GM18505 (cell line): Measurements from ENCODE around the gene SLC22A3.

ENCODE experiments used
- ATAC-seq: cut with Tn5 transposase; IDR thresholded peaks from one replicate; pipeline ENCODE4 v1.9.1; 2021; ENCODE audit not compliant: unreplicated experiment
- POLR2A ChIP-seq: IDR thresholded peaks from 4 replicates; pipeline ENCODE4 v1.6.1; 2011; ENCODE audit warnings: borderline replicate concordance; ENCODE audit not compliant: insufficient read depth, insufficient read length; ENCODE audit errors: extremely low read depth

SLC22A3 gene

GRCh38 chr6:160327981-160328380, 20.2 kb upstream of the SLC22A3 start:
- no peak for TF ChIP-seq POLR2A
- ATAC-seq: no peak

DNA sequence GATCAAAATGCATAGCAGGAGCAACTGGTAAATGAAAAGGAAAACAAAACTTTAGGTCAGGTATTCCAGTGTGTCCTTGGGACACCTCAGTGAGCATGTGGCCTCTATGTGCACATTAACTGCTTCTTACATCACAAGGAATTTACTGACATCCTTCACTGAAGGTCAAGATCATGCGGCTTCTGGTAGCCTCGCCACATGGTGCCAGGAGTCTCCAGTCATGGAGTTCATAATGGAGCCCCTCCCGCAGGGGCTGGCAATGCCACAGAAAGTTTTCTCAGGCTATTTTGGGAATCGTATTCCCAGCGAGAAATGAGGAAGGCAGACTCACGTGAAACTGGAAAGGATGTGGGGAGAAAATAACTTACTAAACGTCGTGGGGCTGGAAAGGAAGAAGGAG, 19.7 kb upstream of the SLC22A3 start:
- TF ChIP-seq POLR2A: no peak
- no peak for ATAC-seq

- no peak for ATAC-seq
- TF ChIP-seq POLR2A: no peak
These were observed 19.0 kb upstream of the SLC22A3 start for GRCh38 chr6:160329188-160329587.

DNA sequence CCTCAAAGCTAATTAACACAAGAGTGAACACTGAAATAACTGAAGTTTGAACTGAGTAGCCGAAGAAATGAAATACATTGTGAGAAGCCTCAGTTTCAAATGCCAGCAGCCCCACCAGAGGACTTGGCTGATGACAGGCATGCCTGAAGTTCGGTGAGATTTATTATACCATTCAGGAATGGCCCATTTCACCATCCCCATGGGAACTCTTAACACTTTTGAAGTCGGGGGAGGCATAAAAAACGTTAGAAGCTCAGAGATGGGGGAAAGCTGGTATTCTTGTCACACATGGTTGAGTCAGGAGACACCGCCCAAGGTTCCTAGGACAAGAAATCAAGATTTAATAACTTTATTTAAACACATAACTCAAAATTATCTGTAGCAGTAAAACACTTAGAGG, 17.6 kb upstream of the SLC22A3 start:
- TF ChIP-seq POLR2A: no peak
- no peak for ATAC-seq

- no peak for ATAC-seq
- TF ChIP-seq POLR2A: no peak
These were observed 17.0 kb upstream of the SLC22A3 start for GRCh38 chr6:160331204-160331603.

- no peak for ATAC-seq
- TF ChIP-seq POLR2A: no peak
These were observed 16.4 kb upstream of the SLC22A3 start for GRCh38 chr6:160331753-160332152.

GRCh38 chr6:160333101-160333500, 15.1 kb upstream of the SLC22A3 start:
- no peak for ATAC-seq
- TF ChIP-seq POLR2A: no peak

DNA sequence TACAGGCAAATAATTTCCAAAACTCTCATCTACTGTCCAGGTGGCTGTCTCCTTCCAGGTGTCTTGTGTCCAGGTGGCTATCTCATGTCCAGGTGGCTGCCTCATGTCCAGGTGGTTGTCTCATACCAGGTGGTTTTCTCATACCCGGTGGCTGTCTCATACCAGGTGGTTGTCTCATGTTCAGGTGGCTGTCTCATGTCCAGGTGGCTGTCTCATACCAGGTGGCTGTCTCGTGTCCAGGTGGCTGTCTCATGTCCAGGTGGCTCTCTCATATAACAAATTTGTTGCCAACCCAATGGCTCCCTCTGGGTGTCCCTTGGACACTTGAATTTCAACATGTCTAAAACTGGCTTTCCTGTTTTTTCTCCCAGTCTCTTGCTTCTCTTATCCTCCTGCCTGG, 14.3 kb upstream of the SLC22A3 start:
- no peak for TF ChIP-seq POLR2A
- ATAC-seq: no peak

DNA sequence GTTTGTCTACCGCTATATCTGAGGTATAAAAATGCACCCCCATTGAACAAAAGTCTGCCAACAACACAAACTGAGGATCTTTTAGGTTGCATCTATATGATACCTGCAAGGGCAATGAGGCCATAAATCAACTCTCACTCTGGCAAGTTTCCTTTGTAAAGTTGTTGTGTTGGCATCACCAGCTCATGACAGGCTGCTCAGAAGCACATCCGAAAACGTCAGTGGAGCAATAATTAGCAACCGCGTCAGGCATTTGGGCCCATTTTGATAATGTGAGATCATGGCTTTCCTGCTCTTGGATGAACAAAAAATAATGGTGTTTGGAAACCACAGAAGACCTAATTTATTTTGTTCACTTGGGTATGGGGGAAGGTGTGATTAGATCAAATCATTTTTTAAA, 12.0 kb upstream of the SLC22A3 start:
- no peak for TF ChIP-seq POLR2A
- ATAC-seq: no peak

- TF ChIP-seq POLR2A: no peak
- no peak for ATAC-seq
These were observed 10.9 kb upstream of the SLC22A3 start for GRCh38 chr6:160337301-160337700.

DNA sequence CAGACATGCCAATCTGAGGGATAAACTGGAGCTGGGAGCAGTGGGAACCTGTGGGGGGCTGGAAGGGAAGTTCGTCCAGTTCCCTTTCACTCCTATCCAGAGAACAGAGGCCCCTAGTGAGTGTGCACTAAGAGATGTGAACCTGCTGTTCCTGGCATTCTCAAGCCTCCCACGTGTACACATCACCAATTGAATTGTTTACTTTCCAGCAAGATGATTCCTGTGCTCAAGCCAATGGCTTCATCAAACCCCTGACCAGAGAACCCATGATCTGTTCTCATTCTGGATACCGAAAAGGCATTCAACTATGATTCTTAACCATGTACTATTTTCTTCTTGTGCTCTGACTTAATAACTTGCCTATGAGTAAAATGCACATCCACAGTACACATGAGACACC, 10.2 kb upstream of the SLC22A3 start:
- TF ChIP-seq POLR2A: no peak
- ATAC-seq: no peak

GRCh38 chr6:160343144-160343543, 5.0 kb upstream of the SLC22A3 start:
- no peak for TF ChIP-seq POLR2A
- no peak for ATAC-seq

- no peak for ATAC-seq
- TF ChIP-seq POLR2A: no peak
These were observed 3.9 kb upstream of the SLC22A3 start for GRCh38 chr6:160344271-160344670.

DNA sequence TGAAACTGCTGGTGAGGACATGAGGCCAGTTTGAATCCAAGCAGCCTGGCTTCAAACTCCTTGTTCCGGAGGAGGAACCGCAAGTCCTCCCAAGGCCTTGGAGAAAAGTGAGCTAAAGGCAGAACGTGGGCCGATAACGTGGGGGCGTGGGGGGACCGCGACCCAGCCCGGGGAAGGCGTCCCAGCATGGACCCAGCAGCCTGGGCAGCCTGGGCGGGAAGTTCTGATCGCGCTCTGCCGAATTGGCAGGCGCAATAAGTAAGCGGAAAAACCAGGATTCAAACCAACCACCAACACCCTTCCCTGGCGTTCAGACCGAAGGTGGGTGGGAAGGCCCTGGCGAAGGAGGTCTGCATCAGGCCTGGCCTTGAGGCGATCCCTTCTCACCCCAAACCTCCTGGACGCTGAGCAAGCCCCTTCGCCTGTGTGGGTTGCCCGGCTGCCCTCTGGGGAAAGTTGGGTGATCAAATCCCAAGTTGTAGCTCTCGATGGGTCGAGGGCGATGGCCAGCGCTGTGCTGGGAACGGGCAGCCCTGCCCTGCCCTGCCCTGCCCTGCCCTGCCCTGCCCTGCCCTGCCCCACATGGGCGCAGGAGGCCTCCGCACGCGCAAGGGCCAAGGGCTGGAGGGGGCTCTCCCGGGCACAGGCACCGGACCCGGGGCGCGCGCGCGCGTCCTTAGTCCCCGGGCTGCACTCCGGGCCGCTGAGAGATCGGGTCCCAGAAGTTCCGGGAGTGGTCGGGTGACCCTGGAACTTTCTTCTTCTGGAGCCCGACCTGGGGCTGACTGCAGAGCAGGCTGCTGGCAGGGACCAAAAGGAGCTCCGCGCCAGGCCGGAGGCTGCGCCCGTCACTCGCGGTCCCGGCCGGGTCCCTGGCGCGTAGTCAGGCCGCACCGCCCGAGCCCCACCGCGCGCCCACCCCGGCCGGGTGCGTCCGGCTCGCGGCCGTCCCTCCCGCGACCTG, 637 bp upstream of the SLC22A3 start:
- ATAC-seq: no peak
- TF ChIP-seq POLR2A: no peak
